OCI-LY1 (cell line): Measurements from ENCODE around the gene HIVEP1.

Source experiments
- H2AFZ ChIP-seq: fragments of 200-600 bp; sonication (generic), shearing (Covaris generic); 2 replicates; pipeline ENCODE4 v1.6.0; 2014; ENCODE audit warnings: antibody characterized with exemption, mild to moderate bottlenecking, low read length
- H3F3A ChIP-seq: fragments of 200-600 bp; sonication (generic), shearing (Covaris generic); 2 replicates; pipeline ENCODE4 v1.6.0; 2014; ENCODE audit warnings: mild to moderate bottlenecking, antibody characterized with exemption, low read length, moderate library complexity; ENCODE audit not compliant: insufficient read depth
- H3K27ac ChIP-seq: fragments of 200-600 bp; sonication (generic); 2 replicates; pipeline ENCODE4 v1.5.1; 2014; ENCODE audit warnings: low read length, mixed run types, mild to moderate bottlenecking, low read depth; ENCODE audit not compliant: poor library complexity, severe bottlenecking
- H3K27me3 ChIP-seq: fragments of 200-600 bp; sonication (generic); 2 replicates; pipeline ENCODE4 v1.6.0; 2014; ENCODE audit warnings: antibody characterized with exemption, mild to moderate bottlenecking, low read length, moderate library complexity; ENCODE audit not compliant: insufficient read depth
- H3K36me3 ChIP-seq: fragments of 200-600 bp; sonication (generic); 2 replicates; pipeline ENCODE4 v1.6.1; 2014; ENCODE audit warnings: mild to moderate bottlenecking, antibody characterized with exemption, low read length, moderate library complexity, mixed read lengths; ENCODE audit not compliant: insufficient read depth
- H3K4me1 ChIP-seq: fragments of 200-600 bp; sonication (generic); 2 replicates; pipeline ENCODE4 v1.5.1; 2014; ENCODE audit warnings: mild to moderate bottlenecking, low read length, moderate library complexity; ENCODE audit not compliant: insufficient read depth, severe bottlenecking
- H3K4me2 ChIP-seq: fragments of 200-600 bp; sonication (generic), shearing (Covaris generic); 2 replicates; pipeline ENCODE4 v1.6.1; 2014; ENCODE audit warnings: low read length
- H3K4me3 ChIP-seq: fragments of 200-600 bp; sonication (generic); 2 replicates; pipeline ENCODE4 v1.5.1; 2014; ENCODE audit warnings: low read length, low read depth, mild to moderate bottlenecking, mixed read lengths; ENCODE audit not compliant: poor library complexity, severe bottlenecking
- H3K79me2 ChIP-seq: fragments of 200-600 bp; shearing (Covaris generic); 2 replicates; pipeline ENCODE4 v1.6.1; 2016; ENCODE audit warnings: mixed run types, low read length, mixed read lengths; ENCODE audit not compliant: insufficient read depth
- H3K9ac ChIP-seq: fragments of 200-600 bp; sonication (generic), shearing (Covaris generic); 2 replicates; pipeline ENCODE4 v1.6.1; 2014; ENCODE audit warnings: mild to moderate bottlenecking, low read length, mixed read lengths
- H3K9me2 ChIP-seq: fragments of 200-600 bp; sonication (generic), shearing (Covaris generic); 2 replicates; pipeline ENCODE4 v1.6.1; 2014; ENCODE audit warnings: low read depth, mild to moderate bottlenecking, low read length, mixed read lengths
- H3K9me3 ChIP-seq: fragments of 200-600 bp; shearing (Covaris generic); 2 replicates; pipeline ENCODE4 v1.6.1; 2014; ENCODE audit warnings: low read length, mixed read lengths
- H4K20me1 ChIP-seq: fragments of 200-600 bp; sonication (generic), shearing (Covaris generic); 2 replicates; pipeline ENCODE4 v1.6.0; 2016; ENCODE audit warnings: mild to moderate bottlenecking, low read length; ENCODE audit not compliant: insufficient read depth
- EZH2 ChIP-seq: fragments of 200-600 bp; sonication (generic), shearing (Covaris generic); IDR thresholded peaks from 2 replicates; pipeline ENCODE4 v1.8.0; 2017; ENCODE audit warnings: borderline replicate concordance, mixed run types, mild to moderate bottlenecking, antibody characterized with exemption, low read length, moderate library complexity, mixed read lengths
- TF ChIP-seq, protein P1 (sequence below): fragments of 200-600 bp; sonication (generic), shearing (Covaris generic); IDR thresholded peaks from 2 replicates; pipeline ENCODE4 v1.5.1; 2017; ENCODE audit warnings: mild to moderate bottlenecking, antibody characterized with exemption, low read length, moderate library complexity, mixed read lengths

HIVEP1 gene

DNA sequence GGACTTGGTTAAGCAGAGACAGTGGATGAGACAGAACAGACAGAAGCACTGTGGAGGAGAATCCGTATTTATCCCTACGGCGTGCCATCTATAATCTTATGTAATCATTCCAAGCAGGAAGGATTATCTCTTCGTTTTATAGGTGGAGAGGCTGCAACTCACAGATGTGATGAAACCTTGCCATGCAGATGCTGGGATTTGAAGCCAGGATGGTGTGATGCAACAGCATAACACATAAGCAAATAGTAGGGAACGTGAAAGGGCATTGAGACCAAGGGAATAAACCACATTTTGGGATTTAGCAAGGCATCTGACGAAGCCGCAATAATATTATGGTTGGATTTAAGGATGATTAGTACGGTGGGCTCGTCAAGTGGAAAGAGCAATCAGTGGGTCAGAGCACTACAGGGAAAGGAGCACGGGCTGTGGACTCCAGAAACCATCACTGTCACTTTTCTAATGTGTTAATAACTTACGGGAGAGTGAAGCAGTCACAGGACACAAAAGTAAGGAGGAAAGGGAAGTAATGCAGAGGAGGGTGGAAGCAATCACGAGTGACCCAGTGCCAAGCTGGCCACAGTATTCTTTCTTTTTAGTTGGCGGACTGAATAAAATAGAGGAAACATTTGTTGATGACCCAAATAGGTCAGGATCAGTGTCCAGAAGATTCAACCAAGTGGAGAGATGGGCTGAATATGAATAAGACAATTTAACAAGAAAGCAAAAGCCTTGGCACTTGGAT lies 158.4 kb downstream of the HIVEP1 start:
- Histone ChIP-seq H3K4me1 (no peaks in the 10 kb centered on the region), H3F3A (no peaks in the 10 kb centered on the region; the same call in 1 of the 2 replicates), H3K79me2 (no peaks in the 10 kb centered on the region), H3K9me3 (0 out of 2 replicates have a peak, but pooled peaks cover 5% of the 10 kb centered on the region), H3K9me2 (no peaks in the 10 kb centered on the region), H3K4me3 (no peak overlapping the region), H4K20me1 (no peaks in the 10 kb centered on the region), H3K27ac (no peak overlapping the region), H2AFZ (no peak overlapping the region), H3K9ac (no peak overlapping the region), H3K36me3 (peaks cover 2% of the 10 kb centered on the region; the same call in 1 of the 2 replicates), H3K27me3 (no peaks in the 10 kb centered on the region), H3K4me2 (no peak overlapping the region)
- TF ChIP-seq, protein P1, sequence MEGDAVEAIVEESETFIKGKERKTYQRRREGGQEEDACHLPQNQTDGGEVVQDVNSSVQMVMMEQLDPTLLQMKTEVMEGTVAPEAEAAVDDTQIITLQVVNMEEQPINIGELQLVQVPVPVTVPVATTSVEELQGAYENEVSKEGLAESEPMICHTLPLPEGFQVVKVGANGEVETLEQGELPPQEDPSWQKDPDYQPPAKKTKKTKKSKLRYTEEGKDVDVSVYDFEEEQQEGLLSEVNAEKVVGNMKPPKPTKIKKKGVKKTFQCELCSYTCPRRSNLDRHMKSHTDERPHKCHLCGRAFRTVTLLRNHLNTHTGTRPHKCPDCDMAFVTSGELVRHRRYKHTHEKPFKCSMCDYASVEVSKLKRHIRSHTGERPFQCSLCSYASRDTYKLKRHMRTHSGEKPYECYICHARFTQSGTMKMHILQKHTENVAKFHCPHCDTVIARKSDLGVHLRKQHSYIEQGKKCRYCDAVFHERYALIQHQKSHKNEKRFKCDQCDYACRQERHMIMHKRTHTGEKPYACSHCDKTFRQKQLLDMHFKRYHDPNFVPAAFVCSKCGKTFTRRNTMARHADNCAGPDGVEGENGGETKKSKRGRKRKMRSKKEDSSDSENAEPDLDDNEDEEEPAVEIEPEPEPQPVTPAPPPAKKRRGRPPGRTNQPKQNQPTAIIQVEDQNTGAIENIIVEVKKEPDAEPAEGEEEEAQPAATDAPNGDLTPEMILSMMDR: no peak
- no peak for TF ChIP-seq EZH2

DNA sequence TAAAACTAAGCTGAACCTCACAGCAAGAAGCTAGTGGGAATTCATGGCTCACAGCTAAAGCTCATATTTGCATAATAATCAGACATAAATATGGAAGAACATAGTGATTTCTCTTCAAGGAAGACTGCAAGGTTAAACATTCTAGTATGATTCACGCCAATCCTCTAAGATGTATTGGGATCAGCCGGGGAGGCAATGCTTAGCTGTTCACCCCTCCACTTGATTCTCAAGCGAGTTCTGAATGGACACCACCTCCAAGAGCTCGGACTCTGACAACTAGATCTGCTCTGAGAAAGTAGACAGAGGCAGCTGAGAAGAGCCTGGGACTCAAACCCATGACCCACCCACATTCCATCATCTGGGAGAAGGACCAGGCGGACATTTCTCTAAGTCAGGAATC lies 159.6 kb downstream of the HIVEP1 start:
- no peak for TF ChIP-seq EZH2
- TF ChIP-seq, protein P1: no peak

DNA sequence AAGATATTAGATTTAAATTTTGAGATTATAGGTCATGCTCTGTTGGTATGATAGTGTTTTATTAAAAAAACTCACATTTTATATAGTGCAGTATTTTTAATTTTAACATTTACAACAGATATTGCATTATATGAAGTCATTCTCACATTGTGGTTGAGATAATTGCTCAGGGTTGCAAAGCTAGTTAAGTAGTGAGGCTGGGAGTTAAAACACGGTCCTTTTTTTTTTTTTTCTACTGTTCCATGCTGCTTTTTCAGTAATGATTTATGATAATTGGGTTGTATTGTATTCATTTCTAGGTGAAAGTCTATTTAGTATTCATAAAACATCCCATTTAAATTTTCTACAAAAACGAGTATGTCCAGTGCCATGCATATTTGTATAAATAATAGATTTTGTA lies 160.5 kb downstream of the HIVEP1 start:
- no peak for TF ChIP-seq EZH2
- TF ChIP-seq, protein P1: no peak

More for the DNA sequence above, 159.6 kb downstream of the HIVEP1 start:
- Histone ChIP-seq H2AFZ (no peak overlapping the region), H3F3A (no peaks in the 10 kb centered on the region; the same call in 1 of the 2 replicates), H3K4me2 (no peak overlapping the region), H3K27me3 (no peaks in the 10 kb centered on the region), H3K9me2 (no peaks in the 10 kb centered on the region), H3K36me3 (no peaks in the 10 kb centered on the region), H3K9me3 (0 out of 2 replicates have a peak, but pooled peaks cover 4% of the 10 kb centered on the region), H3K27ac (no peak overlapping the region), H3K9ac (no peak overlapping the region), H3K4me3 (no peak overlapping the region), H3K79me2 (no peaks in the 10 kb centered on the region), H4K20me1 (no peaks in the 10 kb centered on the region), H3K4me1 (no peaks in the 10 kb centered on the region)

More for the DNA sequence above, 160.5 kb downstream of the HIVEP1 start:
- Histone ChIP-seq H3K4me1 (no peaks in the 10 kb centered on the region), H3K79me2 (no peaks in the 10 kb centered on the region), H4K20me1 (no peaks in the 10 kb centered on the region), H3K9me2 (no peaks in the 10 kb centered on the region), H3K27me3 (0 out of 2 replicates have a peak, but pooled peaks cover 2% of the 10 kb centered on the region), H3K9me3 (no peaks in the 10 kb centered on the region), H3K4me3 (no peak overlapping the region), H3K4me2 (no peak overlapping the region), H3K9ac (no peak overlapping the region), H3F3A (no peaks in the 10 kb centered on the region; the same call in 1 of the 2 replicates), H3K27ac (no peak overlapping the region), H2AFZ (no peak overlapping the region), H3K36me3 (no peaks in the 10 kb centered on the region)
